GM12801 (cell line): ENCODE measurements around the gene KLHL22.

Experiments used
- TF ChIP-seq, protein P1 (sequence below): IDR thresholded peaks from one replicate; pipeline ENCODE4 v1.5.1; 2011; ENCODE audit warnings: control low read depth; ENCODE audit not compliant: insufficient read length; ENCODE audit errors: extremely low read depth

KLHL22 gene

DNA sequence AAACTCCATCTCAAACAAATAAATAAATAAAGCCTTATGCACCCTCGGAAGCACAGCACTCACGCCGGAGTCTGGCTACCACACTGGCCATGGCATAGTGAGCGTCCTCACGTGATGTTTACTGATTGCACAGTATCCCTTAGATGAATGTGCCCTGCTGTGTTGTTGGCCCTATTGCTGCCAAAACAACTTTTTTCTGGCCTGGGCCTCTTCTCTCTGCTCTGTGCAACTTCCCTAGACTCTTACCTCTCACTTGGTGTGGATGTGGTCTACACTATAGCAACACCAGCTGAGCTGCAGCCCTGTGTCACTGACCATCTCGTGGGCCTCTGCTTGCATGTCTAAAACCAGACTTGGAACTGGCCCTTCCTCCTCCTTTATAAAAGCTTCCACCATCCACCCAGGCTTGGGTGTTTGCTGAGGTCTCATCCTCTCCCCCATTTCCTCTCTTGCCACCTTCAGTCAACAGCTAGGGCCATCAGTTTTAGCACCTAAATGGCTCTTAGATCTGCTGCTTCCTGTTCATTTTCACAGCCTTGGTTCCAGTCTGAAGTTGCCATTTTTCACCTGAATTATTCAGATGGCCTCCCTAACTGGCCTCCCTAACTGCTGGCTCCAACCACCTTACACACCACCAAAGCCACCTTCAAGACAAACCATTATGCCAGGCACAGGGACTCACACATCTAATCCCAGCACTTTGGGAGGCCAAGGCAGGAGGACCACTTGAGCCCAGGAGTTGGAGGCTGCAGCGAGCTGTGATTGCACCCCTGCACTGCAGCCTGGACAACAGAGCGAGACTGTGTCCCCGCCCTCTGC, 92.4 kb downstream of the KLHL22 start:
- TF ChIP-seq, protein P1, sequence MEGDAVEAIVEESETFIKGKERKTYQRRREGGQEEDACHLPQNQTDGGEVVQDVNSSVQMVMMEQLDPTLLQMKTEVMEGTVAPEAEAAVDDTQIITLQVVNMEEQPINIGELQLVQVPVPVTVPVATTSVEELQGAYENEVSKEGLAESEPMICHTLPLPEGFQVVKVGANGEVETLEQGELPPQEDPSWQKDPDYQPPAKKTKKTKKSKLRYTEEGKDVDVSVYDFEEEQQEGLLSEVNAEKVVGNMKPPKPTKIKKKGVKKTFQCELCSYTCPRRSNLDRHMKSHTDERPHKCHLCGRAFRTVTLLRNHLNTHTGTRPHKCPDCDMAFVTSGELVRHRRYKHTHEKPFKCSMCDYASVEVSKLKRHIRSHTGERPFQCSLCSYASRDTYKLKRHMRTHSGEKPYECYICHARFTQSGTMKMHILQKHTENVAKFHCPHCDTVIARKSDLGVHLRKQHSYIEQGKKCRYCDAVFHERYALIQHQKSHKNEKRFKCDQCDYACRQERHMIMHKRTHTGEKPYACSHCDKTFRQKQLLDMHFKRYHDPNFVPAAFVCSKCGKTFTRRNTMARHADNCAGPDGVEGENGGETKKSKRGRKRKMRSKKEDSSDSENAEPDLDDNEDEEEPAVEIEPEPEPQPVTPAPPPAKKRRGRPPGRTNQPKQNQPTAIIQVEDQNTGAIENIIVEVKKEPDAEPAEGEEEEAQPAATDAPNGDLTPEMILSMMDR, result no peak

DNA sequence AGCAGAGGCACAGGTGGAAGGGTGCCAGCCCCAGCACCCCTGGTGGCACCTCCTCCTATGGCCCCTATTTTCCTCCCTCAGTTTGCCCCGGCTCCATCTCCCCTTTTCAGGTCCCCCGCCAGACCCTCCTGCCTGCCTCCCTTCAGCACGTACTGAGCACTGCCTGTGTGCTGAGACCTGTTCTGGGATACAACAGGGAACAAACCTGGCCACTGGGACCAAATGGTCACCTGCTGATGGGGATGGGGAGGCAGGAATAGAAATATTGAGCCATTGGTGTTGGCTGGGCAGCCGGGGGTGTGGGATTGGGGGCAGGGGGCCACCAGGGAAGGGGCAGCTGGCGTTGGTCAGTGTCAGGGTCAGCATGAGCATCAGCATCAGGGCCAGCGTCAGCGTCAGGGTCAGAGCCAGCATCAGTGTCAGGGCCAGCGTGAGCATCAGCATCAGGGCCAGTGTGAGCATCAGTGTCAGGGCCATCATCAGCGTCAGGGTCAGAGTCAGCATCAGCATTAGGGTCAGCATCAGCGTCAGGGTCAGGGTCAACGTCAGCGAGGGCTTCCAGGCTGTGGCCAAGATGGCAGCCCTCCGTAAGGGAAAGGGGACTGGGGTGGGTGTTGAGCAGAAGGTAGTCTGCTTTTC, 94.1 kb downstream of the KLHL22 start:
- TF ChIP-seq, protein P1, result no peak

DNA sequence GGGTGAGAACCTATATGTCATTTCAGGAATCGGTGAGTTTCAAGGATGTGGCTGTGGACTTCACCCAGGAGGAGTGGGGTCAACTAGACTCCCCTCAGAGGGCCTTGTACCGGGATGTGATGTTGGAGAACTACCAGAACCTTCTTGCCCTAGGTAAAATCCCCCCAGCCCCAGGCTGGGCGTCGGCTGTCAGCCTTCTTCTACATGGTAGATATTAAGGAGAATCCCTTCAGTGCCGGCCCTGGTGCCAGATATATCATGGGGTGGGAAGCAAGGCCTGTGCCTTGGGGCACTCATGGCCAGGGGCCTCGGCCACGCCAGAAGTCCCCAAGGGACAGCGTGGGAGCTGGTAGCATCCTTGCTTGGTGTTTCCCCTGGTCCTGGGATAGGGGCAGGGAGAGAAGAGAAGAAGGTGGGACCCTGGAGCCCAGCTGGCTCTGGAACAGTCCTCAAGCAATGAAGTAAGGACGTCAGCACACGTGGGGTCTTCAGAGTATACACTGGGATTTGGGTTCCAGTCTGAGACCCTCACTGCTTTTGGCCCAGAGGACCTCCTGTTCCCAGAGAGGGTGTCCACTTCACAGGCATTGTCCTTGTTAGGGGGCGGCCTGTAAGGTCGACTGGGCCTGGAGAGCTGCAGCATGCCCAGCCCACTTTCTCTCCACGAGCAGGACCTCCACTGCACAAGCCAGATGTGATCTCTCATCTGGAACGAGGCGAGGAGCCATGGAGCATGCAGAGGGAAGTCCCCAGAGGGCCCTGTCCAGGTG, 94.8 kb downstream of the KLHL22 start:
- TF ChIP-seq, protein P1, result no peak

DNA sequence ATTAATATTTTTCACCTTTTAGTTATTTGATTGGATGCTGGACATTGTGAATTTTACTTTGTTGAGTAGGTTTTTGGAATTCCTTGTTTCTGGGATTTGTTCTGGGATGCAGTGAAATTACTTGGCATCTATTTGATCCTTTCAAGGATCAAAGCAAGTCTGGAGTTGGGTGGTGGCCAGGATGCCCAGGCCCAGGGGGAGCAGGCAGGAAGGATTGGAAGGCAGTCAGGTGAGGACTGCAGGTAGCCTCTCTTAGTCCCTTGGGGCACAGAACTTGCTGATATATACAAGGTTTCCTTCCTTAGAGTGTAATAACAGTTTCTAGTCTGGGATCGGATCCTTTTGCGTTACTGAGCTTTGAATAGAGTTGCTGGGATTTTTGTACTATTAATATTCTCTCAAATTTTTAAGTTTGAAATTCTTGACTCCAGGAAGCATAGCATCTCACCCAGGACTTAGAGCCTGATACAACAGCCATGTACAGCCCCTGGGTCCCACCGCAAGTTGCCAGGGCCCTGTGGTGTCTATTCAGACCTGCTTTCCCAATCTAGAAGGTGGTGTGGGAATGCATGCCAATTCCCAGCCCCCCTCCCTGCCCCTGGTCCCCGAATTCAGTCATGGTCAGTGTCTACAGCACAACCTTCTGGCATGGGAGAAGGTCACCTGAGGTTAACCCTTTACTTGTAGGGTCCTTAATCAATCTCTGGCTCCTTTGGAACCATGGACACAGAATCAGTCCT, 95.6 kb downstream of the KLHL22 start:
- TF ChIP-seq, protein P1, result no peak

DNA sequence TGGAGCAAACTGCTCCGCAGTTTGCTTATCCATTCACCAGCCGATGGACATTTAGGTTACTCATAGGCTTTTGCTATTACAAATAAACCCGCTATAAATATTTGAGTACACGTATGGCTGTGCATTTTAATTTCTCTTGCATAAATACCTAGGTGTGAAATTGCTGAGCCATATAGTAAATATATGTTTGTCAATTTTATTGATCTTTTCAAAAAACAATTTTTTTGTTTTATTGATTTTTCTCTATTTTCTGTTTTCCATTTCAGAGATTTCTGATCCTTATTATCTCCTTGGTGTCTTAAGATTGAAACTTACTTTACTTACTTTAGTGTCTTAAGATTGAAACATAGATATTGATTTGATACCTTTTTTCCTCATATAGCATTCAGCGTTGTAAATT, 97.2 kb downstream of the KLHL22 start:
- TF ChIP-seq, protein P1, result no peak

DNA sequence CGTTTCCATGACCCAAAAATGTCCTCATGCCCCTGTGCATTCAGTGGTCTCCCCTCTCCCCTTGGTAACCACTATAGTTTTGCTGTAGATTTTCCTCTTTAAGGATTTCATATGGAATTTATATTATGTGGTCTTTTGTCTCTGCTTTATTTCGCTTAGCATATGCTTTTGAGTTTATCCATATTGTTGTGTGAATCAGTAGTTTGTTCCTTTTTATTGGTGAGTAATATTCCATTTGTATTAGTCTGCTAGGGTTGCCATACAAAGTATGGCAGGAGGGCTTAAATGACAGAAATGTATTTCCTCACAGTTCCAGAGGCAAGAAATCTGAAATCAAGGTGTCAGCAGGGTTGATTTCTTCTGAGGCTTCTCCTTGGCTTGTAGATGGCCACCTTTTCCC, 98.1 kb downstream of the KLHL22 start:
- TF ChIP-seq, protein P1, result no peak

DNA sequence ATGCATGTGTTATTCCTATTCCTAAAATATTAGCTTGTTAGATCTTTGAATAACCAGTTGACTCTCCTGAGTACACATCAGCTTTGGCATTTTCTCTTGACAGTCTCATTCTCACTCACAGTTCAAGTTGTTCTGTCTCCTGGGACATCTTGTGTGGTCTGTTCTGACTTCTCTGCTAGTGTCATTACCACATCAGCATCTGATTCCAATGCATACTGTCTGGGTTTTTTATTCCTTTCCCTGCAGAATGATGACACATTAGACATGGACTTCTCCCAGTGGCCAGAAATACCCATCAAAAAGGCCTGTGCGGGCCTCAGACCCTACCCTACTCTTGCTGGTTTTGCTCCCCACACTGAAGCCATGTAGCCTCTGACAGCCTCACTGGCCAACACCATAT, 99.0 kb downstream of the KLHL22 start:
- TF ChIP-seq, protein P1, result no peak
